ENCODE measurements around the gene ANKUB1. TPM values are rescaled to one million over a fixed set of nuclear protein-coding genes. Genes with fewer than 3 reads are reported as not detected.

The ANKUB1 gene
- total RNA-seq, 3 donors from 2014 or later, result not detected

GRCh38 chr3:149808209-149808829 is 16.0 kb upstream of the ANKUB1 start:
- no peaks in the 10 kb centered on the region for H3K9me3 ChIP-seq
- intact Hi-C loops (cut with DNase I, micrococcal nuclease), result no loop called here
- ATAC-seq, result no peak

DNA sequence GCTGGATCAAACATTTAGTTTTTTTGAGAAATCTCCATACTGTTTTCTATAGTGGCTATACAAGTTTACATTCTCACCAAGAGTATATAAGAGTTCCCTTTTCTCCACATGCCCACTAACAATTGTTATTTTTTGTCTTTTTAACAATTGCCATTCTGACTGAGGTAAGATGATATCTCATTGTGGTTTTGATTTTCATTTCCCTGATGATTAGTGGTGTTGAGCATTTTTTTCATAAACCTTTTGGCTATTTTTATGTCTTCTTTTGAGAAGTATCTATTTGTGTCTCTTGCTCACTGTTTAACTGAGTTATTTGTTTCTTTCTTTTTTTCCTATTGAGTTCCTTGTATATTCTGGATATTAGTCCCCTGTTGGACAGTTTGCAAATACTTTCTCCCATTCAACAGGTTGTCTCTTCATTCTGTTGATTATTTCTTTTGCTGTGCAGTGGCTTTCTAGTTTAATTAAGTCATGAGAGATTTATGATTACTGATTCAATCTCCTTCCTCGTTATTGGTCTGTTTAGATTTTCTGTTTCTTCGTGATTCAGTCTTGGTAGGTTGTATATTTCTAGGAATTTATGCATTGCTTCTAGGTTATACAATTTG is 13.9 kb upstream of the ANKUB1 start:
- H3K4me1 ChIP-seq (ENCODE audit: low read depth), result no peaks in the 10 kb centered on the region
- TF ChIP-seq, protein P1, sequence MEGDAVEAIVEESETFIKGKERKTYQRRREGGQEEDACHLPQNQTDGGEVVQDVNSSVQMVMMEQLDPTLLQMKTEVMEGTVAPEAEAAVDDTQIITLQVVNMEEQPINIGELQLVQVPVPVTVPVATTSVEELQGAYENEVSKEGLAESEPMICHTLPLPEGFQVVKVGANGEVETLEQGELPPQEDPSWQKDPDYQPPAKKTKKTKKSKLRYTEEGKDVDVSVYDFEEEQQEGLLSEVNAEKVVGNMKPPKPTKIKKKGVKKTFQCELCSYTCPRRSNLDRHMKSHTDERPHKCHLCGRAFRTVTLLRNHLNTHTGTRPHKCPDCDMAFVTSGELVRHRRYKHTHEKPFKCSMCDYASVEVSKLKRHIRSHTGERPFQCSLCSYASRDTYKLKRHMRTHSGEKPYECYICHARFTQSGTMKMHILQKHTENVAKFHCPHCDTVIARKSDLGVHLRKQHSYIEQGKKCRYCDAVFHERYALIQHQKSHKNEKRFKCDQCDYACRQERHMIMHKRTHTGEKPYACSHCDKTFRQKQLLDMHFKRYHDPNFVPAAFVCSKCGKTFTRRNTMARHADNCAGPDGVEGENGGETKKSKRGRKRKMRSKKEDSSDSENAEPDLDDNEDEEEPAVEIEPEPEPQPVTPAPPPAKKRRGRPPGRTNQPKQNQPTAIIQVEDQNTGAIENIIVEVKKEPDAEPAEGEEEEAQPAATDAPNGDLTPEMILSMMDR (IDR thresholded peaks at IDR 0.05), result no peak
- H3K4me3 ChIP-seq, result no peak overlapping the region
- H3K9me3 ChIP-seq, result no peaks in the 10 kb centered on the region
- DNase-seq (no peak), ATAC-seq (no peak)
- H3K36me3 ChIP-seq (ENCODE audit: low read depth), result no peaks in the 10 kb centered on the region
- intact Hi-C loops (cut with DNase I, micrococcal nuclease), result no loop called here

More at GRCh38 chr3:149808209-149808829, 16.0 kb upstream of the ANKUB1 start:
- H3K4me1 ChIP-seq (ENCODE audit: low read depth), result no peaks in the 10 kb centered on the region
- DNase-seq, result peak; percentile 38 to 81 (median 42)
- TF ChIP-seq, protein P1 (IDR thresholded peaks at IDR 0.05), result peak; percentile 72
- no peak overlapping the region for H3K4me3 ChIP-seq
- no peaks in the 10 kb centered on the region for H3K36me3 ChIP-seq (ENCODE audit: low read depth)

DNA sequence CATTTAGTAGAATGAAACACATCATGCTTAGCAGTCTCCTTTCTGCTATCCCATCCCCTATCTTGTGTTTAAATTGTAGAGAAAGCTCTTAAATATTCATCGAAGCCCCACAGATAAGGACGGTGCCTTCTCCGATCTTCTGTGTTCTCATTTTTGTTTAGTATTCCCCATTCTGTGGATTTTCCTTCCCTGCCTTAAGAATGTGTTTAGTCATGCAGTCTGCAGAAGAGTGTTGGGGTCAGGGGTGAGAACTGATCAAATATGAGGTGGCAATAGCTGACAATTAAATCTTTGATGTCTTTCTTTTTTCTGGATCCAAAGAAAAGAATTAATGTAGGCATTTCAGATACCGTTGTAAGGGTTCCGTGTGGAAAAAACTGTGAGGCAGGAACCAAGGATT is 9.3 kb upstream of the ANKUB1 start:
- Histone ChIP-seq H3K9me3 (no peaks in the 10 kb centered on the region), H3K4me1 (ENCODE audit: low read depth) (no peaks in the 10 kb centered on the region), H3K36me3 (ENCODE audit: low read depth) (no peaks in the 10 kb centered on the region), H3K4me3 (no peak overlapping the region)
- intact Hi-C loops (cut with DNase I, micrococcal nuclease), result no loop called here
- no peak for ATAC-seq
- no peak for DNase-seq
- TF ChIP-seq, protein P1 (IDR thresholded peaks at IDR 0.05), result no peak

- ATAC-seq (no peak), DNase-seq (no peak)
- no peaks in the 10 kb centered on the region for H3K9me3 ChIP-seq
- H3K4me1 ChIP-seq (ENCODE audit: low read depth), result no peaks in the 10 kb centered on the region
- TF ChIP-seq, protein P1 (IDR thresholded peaks at IDR 0.05), result no peak
- H3K4me3 ChIP-seq, result no peak overlapping the region
- intact Hi-C loops (cut with DNase I, micrococcal nuclease), result no loop called here
- H3K36me3 ChIP-seq (ENCODE audit: low read depth), result no peaks in the 10 kb centered on the region
Measured at GRCh38 chr3:149801195-149801594, 8.8 kb upstream of the ANKUB1 start.

GRCh38 chr3:149800693-149801092 is 8.3 kb upstream of the ANKUB1 start:
- ATAC-seq, result no peak
- Histone ChIP-seq H3K4me1 (ENCODE audit: low read depth) (no peaks in the 10 kb centered on the region), H3K9me3 (no peaks in the 10 kb centered on the region), H3K4me3 (no peak overlapping the region), H3K36me3 (ENCODE audit: low read depth) (no peaks in the 10 kb centered on the region)
- intact Hi-C loops (cut with DNase I, micrococcal nuclease), result no loop called here
- TF ChIP-seq, protein P1 (IDR thresholded peaks at IDR 0.05), result no peak
- no peak for DNase-seq

Data from mucosa of descending colon (tissue), 3 donors.